Gastroesophageal sphincter (tissue), 4 donors: ENCODE results near the gene CFAP58. TPM values are rescaled to one million over a fixed set of nuclear protein-coding genes. Genes with fewer than 3 reads are reported as not detected.

Experiments
- ATAC-seq: fragments of 150-250 bp; one replicate; pipeline ENCODE4 v1.9.1; 2016; ENCODE audit warnings: mild to moderate bottlenecking, moderate library complexity
- H3K27ac ChIP-seq, 4 donors: fragments of 200-600 bp; sonication (generic) in 3 of 4; 1 replicate in 3 of 4; 2 replicates in 1 of 4; pipeline ENCODE4 v1.5.1; 2016 to 2019
- H3K27me3 ChIP-seq: fragments of 200-600 bp; sonication (generic); one replicate; pipeline ENCODE4 v1.5.1; 2019
- H3K36me3 ChIP-seq, 2 donors: fragments of 200-600 bp; sonication (generic); one replicate each; pipeline ENCODE4 v1.5.1; 2019; ENCODE audit warnings: control low read depth in 1 of 2
- H3K4me1 ChIP-seq, 3 donors: fragments of 200-600 bp; sonication (generic); 1 replicate in 2 of 3; 2 replicates in 1 of 3; pipeline ENCODE4 v1.5.1; 2016 to 2019; ENCODE audit warnings: control low read depth in 2 of 3
- H3K4me3 ChIP-seq, 2 donors: fragments of 200-600 bp; sonication (generic); one replicate each; pipeline ENCODE4 v1.5.1; 2019; ENCODE audit warnings: mild to moderate bottlenecking in 1 of 2, moderate library complexity in 1 of 2
- H3K9me3 ChIP-seq, 3 donors: fragments of 200-600 bp; sonication (generic); one replicate each; pipeline ENCODE4 v1.5.1; 2017 to 2019; ENCODE audit warnings: control low read depth in 2 of 3
- CTCF ChIP-seq, 4 experiments: fragments of 200-600 bp in 2 of 4; fragments of 450-650 bp in 2 of 4; sonication (generic) in 1 of 4; IDR thresholded peaks; one replicate each; pipeline ENCODE4 v1.5.1; 2017 to 2019; ENCODE audit warnings: antibody characterized with exemption in 4 of 4, mild to moderate bottlenecking in 2 of 4, moderate library complexity in 2 of 4
- EP300 ChIP-seq: sonication (generic); formaldehyde crosslinking; IDR thresholded peaks from one replicate; pipeline ENCODE4 v1.6.1; 2017; ENCODE audit warnings: antibody characterized with exemption, mild to moderate bottlenecking
- POLR2A ChIP-seq, 2 donors: fragments of 450-650 bp; IDR thresholded peaks; one replicate each; pipeline ENCODE4 v1.6.1; 2017; ENCODE audit warnings: antibody characterized with exemption in 2 of 2, mild to moderate bottlenecking in 2 of 2, moderate library complexity in 1 of 2
- POLR2AphosphoS5 ChIP-seq: sonication (generic); formaldehyde crosslinking; IDR thresholded peaks from one replicate; pipeline ENCODE4 v1.6.1; 2017; ENCODE audit warnings: antibody characterized with exemption
- WGBS, 2 donors: methylation state at CpG; one replicate each; pipeline ENCODE4 v1.1.5; 2018; ENCODE audit warnings: low coverage in 1 of 2; 5-methylcytosine and 5-hydroxymethylcytosine counted together
- total RNA-seq, 4 donors: library from RNA; depleted of rRNA; stranded (reverse); fragments of >200 nt; gene quantifications; one replicate each; pipeline ENCODE4 v1.1.0, GENCODE V29; 2016

Gene CFAP58
- total RNA-seq, 4 donors from 2014 or later: 0.27 to 1.6 (median 1.3) TPM

- Histone ChIP-seq H3K27ac (no peak overlapping the region), H3K27me3 (no peaks in the 10 kb centered on the region), H3K4me1 (no peaks in the 10 kb centered on the region), H3K9me3 (no peaks in the 10 kb centered on the region), H3K36me3 (no peaks in the 10 kb centered on the region), H3K4me3 (no peak overlapping the region)
- TF ChIP-seq POLR2A (IDR thresholded peaks at IDR 0.05) (no peak), CTCF (IDR thresholded peaks at IDR 0.05) (no peak), POLR2AphosphoS5 (no peak), EP300 (no peak)
- ATAC-seq: no peak
- 60 to 82% methylated on average over 6 to 8 of the region's 8 CpGs for WGBS, 2 donors
Observed at GRCh38 chr10:104391150-104391968, 37.7 kb downstream of the CFAP58 start.

- Histone ChIP-seq H3K9me3 (no peaks in the 10 kb centered on the region), H3K27me3 (no peaks in the 10 kb centered on the region), H3K27ac (no peak overlapping the region), H3K36me3 (no peaks in the 10 kb centered on the region), H3K4me1 (no peaks in the 10 kb centered on the region), H3K4me3 (no peak overlapping the region)
- 65% methylated on average over 1 of the region's 1 CpG; no CpG with 5 or more reads in 1 of the 2 donors for WGBS, 2 donors
- ATAC-seq: no peak
- TF ChIP-seq POLR2A (IDR thresholded peaks at IDR 0.05) (no peak), CTCF (IDR thresholded peaks at IDR 0.05) (no peak), POLR2AphosphoS5 (no peak), EP300 (no peak)
Observed at GRCh38 chr10:104391969-104392296, 38.3 kb downstream of the CFAP58 start.

GRCh38 chr10:104393387-104393786 lies 39.8 kb downstream of the CFAP58 start:
- no peaks in the 10 kb centered on the region for H3K27me3 ChIP-seq
- TF ChIP-seq POLR2AphosphoS5: no peak
- no peak for TF ChIP-seq CTCF (IDR thresholded peaks at IDR 0.05)
- TF ChIP-seq EP300: no peak
- TF ChIP-seq POLR2A (IDR thresholded peaks at IDR 0.05): no peak
- H3K4me3 ChIP-seq: no peak overlapping the region
- 80 to 82% methylated on average over 3 to 5 of the region's 5 CpGs for WGBS, 2 donors
- H3K27ac ChIP-seq: no peak overlapping the region
- ATAC-seq: no peak
- no peaks in the 10 kb centered on the region for H3K4me1 ChIP-seq
- H3K36me3 ChIP-seq: no peaks in the 10 kb centered on the region
- H3K9me3 ChIP-seq: no peaks in the 10 kb centered on the region

GRCh38 chr10:104396581-104396980 lies 42.9 kb downstream of the CFAP58 start:
- Histone ChIP-seq H3K9me3 (no peaks in the 10 kb centered on the region), H3K27me3 (no peaks in the 10 kb centered on the region), H3K36me3 (no peaks in the 10 kb centered on the region), H3K4me3 (no peak overlapping the region), H3K4me1 (no peaks in the 10 kb centered on the region), H3K27ac (no peak overlapping the region)
- TF ChIP-seq POLR2AphosphoS5 (no peak), POLR2A (IDR thresholded peaks at IDR 0.05) (no peak), EP300 (no peak), CTCF (IDR thresholded peaks at IDR 0.05) (no peak)
- whole genome bisulfite sequencing, 2 donors: 75 to 100% methylated on average over 1 to 2 of the region's 2 CpGs
- no peak for ATAC-seq

- no peak overlapping the region for H3K27ac ChIP-seq
- TF ChIP-seq CTCF (IDR thresholded peaks at IDR 0.05) (no peak), POLR2AphosphoS5 (no peak), EP300 (no peak), POLR2A (IDR thresholded peaks at IDR 0.05) (no peak)
- no peak overlapping the region for H3K4me3 ChIP-seq
- H3K9me3 ChIP-seq: no peaks in the 10 kb centered on the region
- 61 to 63% methylated on average over 8 of the region's 8 CpGs for WGBS, 2 donors
- H3K27me3 ChIP-seq: no peaks in the 10 kb centered on the region
- no peaks in the 10 kb centered on the region for H3K36me3 ChIP-seq
- ATAC-seq: no peak
- no peaks in the 10 kb centered on the region for H3K4me1 ChIP-seq
Observed at GRCh38 chr10:104403636-104404035, 50.0 kb downstream of the CFAP58 start.
